LNCaP clone FGC (cell line): ENCODE results near the gene FAM120A.
"Not testable (repeated sequence)": the region's sequence is repeated elsewhere in the genome, so short reads cannot be mapped to it uniquely, and the experiment has no call there.

ENCODE experiments used
- DNase-seq: peaks from one replicate; pipeline ENCODE4 v3.0.0-alpha.2; 2011; ENCODE audit warnings: low read depth
- H3K4me3 ChIP-seq: 2 replicates; pipeline ENCODE4 v1.5.1; 2011; ENCODE audit warnings: mild to moderate bottlenecking, low read depth, low read length, control low read depth
- CTCF ChIP-seq: IDR thresholded peaks from 2 replicates; pipeline ENCODE4 v1.5.1; 2012; ENCODE audit warnings: mild to moderate bottlenecking; ENCODE audit not compliant: control insufficient read depth, insufficient read depth; ENCODE audit errors: extremely low read depth

Gene FAM120A

GRCh38 chr9:93435386-93435785 lies 16.1 kb upstream of the FAM120A start:
- no peak for TF ChIP-seq CTCF
- no peak for DNase-seq
- no peak overlapping the region for H3K4me3 ChIP-seq

GRCh38 chr9:93436218-93436617 lies 15.3 kb upstream of the FAM120A start:
- no peak for TF ChIP-seq CTCF
- no peak overlapping the region for H3K4me3 ChIP-seq
- no peak for DNase-seq

- no peak for DNase-seq
- H3K4me3 ChIP-seq = no peak overlapping the region
- TF ChIP-seq CTCF = no peak
Measured at GRCh38 chr9:93436655-93437407, 14.7 kb upstream of the FAM120A start.

GRCh38 chr9:93437996-93438395 lies 13.5 kb upstream of the FAM120A start:
- no peak for DNase-seq
- no peak overlapping the region for H3K4me3 ChIP-seq
- no peak for TF ChIP-seq CTCF

- not testable (repeated sequence) for DNase-seq, H3K4me3 ChIP-seq
Measured at GRCh38 chr9:93439301-93439700, 12.2 kb upstream of the FAM120A start.

- H3K4me3 ChIP-seq = no peak overlapping the region
- TF ChIP-seq CTCF = no peak
- DNase-seq = no peak
Measured at GRCh38 chr9:93440896-93441580, 10.4 kb upstream of the FAM120A start.

GRCh38 chr9:93446073-93446472 lies 5.4 kb upstream of the FAM120A start:
- no peak for DNase-seq
- H3K4me3 ChIP-seq = no peak overlapping the region
- no peak for TF ChIP-seq CTCF
